Epithelial cell of prostate (primary cell): ENCODE measurements around the gene ITGAV.
A peak's percentile ranks its signal among the peaks of the same experiment; 100 is the strongest.
"Not testable (repeated sequence)": the region's sequence is repeated elsewhere in the genome, so short reads cannot be mapped to it uniquely, and the experiment has no call there.

Source experiments
- DNase-seq: peaks from one replicate; pipeline ENCODE4 v3.0.0-alpha.2; 2011; ENCODE audit warnings: low read depth, low spot score
- H3K27ac ChIP-seq: fragments of 450-650 bp; 2 replicates; pipeline ENCODE4 v1.5.1; 2017; ENCODE audit warnings: mild to moderate bottlenecking

ITGAV gene

DNA sequence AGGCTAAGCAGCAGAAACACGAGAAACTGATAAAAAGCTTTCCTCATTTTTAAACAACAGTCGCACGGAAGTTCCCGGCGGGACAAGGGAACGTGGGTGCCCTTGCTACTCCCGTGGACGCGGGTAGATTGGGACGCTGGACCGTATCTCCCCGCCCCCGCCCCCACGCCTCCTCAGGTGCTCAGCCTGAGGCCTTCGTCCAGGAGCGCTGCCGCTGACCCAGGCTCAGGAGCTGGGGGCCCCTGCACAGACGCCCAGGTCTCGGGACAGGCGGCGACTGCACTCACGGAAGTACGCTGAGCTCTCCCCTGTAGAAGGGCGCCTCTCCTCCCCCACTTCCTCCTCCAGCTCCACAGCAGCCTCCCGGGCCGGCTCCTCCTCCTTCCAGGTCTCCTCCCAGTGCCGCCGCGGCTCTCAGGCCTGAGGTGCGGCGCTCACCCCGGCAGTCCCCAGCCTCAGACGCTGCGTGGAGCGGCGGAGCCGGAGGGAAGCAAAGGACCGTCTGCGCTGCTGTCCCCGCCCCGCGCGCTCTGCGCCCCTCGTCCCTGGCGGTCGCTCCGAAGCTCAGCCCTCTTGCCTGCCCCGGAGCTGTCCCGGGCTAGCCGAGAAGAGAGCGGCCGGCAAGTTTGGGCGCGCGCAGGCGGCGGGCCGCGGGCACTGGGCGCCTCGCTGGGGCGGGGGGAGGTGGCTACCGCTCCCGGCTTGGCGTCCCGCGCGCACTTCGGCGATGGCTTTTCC is at the start of gene ITGAV:
Gene ITGAV, plus strand, starts transcription at position 445 of the 738 bp plus-strand sequence. Its CDS starts 283 bp downstream, at position 728.
- peak; percentile 64 for DNase-seq
- peak within 1 kb of the TSS; percentile 80 for H3K27ac ChIP-seq

DNA sequence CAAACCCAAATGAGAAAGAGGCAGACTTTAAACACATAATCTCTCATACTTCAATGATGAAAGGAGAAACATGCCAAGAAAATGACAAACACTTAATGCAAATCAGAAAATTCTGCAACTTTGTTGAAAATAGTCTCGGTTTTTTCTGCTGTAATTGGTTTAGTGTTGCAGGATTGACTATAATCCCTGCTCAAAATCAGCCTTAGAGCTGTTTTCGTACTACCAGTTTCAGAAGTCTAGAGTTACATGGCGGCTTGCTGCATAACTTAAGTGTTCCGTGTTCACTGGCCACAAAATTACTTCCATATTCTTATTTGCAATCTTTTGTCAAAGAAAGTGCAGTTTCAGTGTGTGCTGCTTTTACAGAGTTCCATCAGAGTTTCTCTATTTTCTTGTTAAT is 48.9 kb upstream of the ITGAV start:
- no peak for DNase-seq
- no peak overlapping the region for H3K27ac ChIP-seq

DNA sequence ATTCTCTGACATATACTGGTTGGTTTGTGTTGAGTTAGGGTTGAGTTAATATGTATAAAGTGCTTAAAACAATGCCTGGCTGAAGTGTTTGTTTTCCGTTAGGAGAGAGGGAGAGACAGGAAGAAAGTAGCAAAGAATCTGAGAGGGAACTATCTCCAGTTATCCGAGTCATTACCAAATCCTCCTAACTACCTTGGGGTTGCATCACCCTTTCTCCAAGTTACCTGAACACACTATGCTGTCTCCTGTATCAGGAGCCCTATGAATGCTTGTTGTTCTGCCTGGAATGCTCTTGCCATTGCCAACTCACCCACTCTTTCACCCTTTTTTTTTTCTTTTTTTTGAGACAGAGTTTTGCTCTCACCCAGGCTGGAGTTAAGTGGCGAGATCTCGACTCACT is 47.9 kb upstream of the ITGAV start:
- no peak for DNase-seq

DNA sequence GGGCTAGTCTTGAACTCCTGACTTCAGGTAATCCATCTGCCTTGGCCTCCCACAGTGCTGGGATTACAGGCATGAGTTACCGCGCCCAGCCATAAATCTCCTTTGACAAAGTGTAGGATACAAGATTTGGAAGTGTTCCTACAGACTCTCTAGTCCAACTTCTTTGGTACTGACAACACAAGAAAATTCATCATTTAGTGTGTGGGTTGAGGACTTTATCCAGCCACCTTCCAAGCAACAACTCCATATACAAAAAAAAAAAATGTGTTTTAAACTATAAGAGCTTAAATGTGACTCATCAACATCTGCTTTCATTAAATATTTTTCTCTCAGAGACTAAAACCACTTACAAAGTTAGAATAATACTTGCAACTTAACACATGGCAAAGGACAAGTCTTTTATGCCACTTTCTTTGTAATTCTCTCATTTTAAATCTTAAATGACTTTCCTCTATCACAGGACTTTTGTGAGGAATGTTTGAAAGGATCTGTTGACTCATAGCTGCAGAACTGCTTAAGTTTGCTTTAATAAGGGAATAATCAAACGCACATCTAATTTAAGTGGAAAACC is 46.2 kb upstream of the ITGAV start:
- no peak for DNase-seq
- peak overlapping the region; percentile 88 for H3K27ac ChIP-seq

More for the DNA sequence above, 47.9 kb upstream of the ITGAV start:
- H3K27ac ChIP-seq, result peak overlapping the region; percentile 88

DNA sequence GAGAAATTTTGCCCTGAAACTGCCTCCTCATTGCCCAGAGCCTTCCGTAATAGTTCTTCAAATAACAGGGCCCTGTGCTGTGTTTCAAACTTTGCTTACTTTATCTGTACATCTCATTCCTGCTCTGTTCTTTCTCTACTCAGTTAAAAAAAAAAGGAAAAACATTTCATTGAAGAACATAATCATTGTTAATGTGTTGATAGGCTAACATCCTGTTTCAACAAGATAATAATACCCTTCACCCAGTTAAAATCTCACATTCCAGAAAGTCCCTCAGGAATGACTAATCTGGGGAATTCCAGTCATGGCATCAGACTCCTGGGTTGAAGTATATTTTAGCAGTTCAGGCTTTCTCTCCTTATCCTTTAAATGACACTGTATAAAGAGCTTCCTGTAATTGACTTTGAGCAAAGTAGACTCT is 45.6 kb upstream of the ITGAV start:
- H3K27ac ChIP-seq, result peak overlapping the region; percentile 88
- peak; percentile 64 for DNase-seq

DNA sequence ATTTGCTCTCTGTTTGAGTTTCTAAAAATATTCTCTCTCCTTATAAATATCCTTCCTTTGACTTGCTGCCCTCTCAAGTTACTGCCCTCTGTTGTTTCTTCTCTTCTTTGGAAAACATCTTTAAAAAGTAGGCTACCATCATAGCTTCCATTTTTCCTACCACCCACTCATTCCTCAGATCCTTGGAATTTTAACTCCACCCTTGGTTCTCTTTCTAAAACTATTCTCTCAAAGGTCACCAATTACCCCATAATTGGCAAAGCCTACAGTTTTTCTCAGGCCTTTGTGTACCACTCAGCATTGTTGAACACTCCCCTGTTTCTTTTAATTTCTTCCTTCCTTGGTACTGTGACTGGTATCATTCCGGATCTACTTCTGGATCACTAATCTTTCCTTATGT is 43.0 kb upstream of the ITGAV start:
- no peak overlapping the region for H3K27ac ChIP-seq
- no peak for DNase-seq

DNA sequence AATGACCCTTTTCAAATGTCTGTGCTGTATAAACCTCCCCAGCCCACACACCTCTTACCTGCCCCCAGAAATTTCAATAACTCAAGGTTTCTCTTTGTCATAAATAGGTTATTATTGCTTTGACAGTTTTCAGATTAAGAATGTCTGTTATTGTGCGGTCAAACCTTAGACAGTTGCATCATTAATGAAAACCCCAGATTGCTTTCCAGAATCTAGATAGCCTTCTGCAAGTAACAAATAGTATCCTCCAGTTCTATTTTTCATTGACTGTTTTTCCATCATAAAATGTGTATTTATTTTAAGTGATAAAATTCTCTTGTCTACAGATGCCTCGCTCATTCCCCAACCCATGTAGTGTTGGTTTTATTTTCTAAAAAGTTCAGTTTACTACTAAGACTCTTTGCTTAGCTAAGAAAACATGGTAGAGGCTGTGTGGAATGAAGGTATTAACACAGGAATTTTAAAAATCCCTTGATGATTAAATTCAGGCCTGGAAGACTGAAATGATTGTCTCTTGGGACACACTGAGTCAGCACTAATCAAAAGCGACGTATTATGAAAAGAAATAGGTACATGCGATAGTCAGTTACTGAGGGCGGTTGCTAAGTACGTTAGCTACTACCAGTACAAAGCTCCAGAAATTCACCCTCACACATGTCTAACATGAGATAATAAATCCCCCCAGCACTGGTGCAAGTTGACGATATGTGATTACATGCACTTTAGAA is 38.4 kb upstream of the ITGAV start:
- H3K27ac ChIP-seq, result no peak overlapping the region
- DNase-seq, result no peak

DNA sequence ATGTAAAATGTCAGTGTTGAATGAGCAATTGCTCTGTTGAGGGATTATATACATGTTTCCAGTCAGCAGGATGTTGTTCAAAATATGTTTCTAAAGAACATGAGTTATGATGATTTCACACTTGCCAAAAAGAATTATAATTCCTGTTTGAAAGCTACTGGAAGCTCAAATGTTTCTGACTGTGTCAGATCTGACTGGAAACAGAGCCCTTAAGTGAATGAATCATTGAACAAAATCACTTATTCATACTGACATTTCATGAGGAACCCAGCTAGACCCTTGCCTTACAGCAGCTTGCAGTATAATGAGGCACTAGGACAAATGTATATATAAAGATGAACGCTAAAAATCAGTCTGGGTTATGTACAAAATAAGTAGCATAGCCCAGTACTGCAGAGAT is 35.4 kb upstream of the ITGAV start:
- no peak for DNase-seq
- H3K27ac ChIP-seq, result peak overlapping the region; percentile 25

DNA sequence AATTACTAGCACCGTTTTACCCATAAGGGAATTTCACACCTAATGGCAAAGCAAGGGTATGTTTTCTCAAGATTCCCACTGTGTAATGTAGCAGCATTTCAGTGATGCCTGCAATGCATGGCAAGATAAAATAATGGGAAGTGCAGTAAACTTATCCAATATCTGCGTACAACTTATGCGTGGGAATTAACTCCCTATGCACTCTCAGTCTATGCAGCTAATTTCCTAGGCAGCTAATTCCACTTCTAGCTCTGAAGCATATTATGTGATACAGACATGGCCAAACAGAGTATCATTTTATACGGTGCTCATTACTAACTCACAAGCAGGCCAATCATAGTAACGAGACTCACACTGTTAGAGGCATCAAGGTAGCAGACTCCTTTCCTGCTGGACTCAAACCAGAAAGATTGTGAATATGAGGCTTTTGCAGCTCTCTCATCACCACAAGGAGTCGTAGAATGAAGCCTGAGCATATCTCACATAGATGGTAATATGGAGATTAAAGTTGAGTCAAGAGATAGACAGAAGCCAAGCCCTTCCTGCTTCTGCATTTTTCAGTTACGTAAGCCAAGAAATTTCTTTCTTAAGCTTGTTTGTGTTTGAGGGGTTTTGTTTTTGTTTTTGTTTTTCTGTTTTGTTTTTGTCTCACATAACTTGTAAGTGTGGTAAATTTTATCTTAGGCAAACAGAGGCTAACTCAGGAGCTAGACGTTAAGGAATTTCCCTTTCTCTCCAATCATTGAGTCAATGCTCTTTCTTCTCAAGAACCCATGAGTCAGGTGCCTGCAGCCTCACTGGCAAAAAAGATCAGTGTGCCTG is 34.8 kb upstream of the ITGAV start:
- DNase-seq, result no peak
- peak overlapping the region; percentile 25 for H3K27ac ChIP-seq

DNA sequence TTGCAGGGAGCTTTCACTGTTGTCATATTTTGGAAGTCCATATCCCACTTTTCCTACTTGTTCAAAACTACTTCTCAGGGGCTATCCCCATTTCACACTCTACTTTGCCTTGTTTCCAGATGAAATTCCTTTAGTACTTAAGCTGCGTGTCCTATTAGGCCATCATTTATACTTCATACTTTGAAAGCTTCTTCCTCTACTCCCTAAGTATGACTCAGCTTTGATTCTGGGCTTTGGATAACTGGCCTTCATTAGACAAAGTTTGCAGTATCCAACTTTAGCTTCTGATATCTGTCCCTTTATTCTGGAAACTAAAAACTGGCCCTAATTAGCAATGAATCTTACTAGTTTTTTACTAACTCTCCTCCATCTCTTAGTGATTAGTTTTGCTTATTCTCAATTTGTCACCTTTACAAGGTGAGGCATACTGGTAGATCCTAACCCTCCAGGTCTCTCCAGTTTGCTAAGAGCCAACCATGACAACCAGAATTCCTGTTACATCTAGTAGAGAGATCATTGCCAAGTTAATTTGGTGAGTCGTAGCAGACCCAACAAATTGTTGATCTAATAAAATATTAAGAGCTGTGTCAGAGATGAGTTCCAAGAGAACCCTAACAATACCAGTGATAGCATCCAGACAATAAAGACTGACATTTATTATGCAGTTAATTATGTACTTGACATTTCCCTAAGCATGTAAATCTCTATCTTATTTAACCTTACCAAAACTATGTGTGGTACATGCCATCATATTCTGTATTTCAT is 31.2 kb upstream of the ITGAV start:
- DNase-seq, result no peak

DNA sequence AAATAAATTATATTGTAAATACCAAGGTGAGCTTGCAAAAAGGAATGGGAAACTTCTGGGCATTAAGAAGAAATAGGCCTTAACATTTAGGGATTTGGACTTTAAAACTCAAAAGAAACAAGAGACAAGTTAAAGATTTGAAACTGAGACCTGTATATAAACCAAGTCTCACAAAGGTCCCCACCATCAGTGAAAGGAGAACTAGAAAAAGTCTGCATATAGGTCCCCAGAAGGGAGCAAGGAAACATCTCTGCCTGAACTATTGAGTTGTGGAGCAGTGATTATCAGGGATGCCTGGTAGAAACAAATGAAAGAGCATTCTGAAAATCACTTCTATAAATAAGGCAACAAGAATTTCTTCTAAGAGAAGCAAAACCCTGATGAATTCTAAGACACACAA is 30.5 kb upstream of the ITGAV start:
- DNase-seq, result no peak
- H3K27ac ChIP-seq, result no peak overlapping the region

More for the DNA sequence above, 31.2 kb upstream of the ITGAV start:
- H3K27ac ChIP-seq, result no peak overlapping the region

DNA sequence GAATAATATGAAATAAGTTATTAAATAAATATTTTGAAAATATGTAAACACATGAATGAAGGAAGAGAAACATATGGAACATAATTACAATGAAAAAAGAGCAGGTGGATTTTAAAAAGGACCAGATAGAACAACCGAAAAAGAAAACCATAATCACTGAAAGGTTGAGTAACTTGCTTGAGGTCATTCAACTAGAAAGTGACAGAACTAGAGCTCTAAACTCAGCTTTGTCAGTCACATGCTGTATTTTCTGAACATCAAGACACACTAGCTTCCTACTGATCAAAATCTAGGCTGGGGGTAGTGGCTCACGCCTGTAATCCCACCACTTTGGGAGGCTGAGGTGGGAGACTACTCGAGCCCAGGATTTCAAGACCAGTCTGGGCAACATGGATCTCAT is 30.0 kb upstream of the ITGAV start:
- no peak for DNase-seq
- no peak overlapping the region for H3K27ac ChIP-seq

DNA sequence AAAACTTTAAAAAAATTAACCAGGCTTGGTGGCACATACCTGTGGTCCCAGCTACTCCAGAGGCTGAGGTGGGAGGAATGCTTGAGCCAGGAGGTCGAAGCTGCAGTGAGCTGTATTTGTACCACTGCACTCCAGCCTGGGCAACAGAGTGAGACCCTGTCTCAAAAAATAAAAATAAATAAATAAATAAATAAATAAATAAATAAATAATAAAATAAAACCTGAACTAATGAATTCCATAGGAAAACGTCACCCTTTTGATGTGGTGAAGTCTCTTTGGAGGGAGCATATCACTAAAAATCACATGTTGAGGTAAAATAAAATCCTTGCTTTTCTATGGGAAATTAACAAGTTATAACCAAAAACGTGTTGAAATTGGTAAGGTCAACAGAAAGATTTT is 29.6 kb upstream of the ITGAV start:
- H3K27ac ChIP-seq, result no peak overlapping the region
- DNase-seq, result no peak

DNA sequence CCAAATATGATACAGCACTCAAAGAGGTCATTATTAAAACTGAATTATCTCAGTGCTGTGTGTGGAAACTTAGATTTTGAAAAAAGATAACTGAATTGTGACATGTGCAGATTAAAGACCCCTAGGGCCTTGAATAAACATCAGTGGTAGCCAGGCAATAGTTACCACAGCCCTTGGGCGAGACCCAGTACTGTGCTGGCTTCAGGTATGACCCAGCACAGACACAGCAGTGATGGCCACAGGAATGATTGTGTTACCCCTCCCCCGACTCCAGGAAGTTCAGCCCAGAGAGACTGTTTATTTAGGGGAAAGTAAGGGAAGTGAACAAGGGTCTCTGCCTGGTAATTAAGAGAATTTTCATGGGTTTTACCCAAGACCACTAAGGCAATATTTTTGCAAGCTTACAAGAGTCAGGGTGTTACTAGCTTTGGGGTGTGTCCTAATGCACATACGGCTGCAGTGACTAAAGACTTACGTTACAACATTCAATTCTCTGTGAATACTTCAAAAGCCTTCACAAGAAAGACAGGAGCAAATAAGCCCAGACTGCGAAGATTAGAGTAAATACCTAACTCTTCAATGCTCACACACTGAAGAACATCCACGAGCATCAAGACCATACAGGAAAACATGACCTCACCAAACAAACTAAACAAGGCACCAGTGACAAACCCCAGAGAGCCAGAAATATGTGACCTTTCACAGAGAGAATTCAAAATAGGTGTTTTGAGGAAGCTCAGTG is 28.2 kb upstream of the ITGAV start:
- no peak for DNase-seq
- H3K27ac ChIP-seq, result no peak overlapping the region

DNA sequence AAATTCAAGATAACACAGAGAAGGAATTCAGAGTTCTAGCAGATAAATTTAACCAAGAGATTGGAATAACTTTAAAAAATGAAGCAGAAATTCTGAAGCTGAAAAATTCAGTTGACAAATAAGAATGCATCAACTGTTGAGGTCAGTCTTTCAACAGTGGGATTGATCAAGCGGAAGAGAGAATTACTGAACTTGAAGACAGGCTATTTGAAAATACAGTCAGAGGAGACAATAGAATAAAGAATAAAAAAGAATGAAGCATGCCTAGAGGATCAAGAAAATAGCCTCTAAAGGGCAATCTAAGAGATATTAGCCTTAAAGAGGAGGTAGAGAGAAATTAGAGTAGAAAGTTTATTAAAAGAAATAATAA is 27.7 kb upstream of the ITGAV start:
- no peak for DNase-seq
- H3K27ac ChIP-seq, result no peak overlapping the region

DNA sequence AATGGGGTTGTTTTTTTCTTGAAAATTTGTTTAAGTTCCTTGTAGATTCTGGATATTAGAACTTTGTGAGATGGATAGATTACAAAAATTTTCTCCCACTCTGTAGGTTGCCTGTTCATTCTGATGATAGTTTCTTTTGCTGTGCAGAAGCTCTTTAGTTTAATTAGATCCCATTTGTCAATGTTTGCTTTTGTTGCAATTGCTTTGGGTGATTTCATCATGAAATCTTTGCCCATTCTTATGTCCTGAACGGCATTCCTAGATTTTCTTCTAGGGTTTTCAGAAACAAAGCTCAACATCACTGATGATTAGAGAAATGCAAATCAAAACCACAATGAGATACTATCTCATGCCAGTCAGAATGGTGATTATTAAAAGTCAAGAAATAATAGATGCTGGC is 21.3 kb upstream of the ITGAV start:
- peak overlapping the region; percentile 37 for H3K27ac ChIP-seq
- not testable (repeated sequence) for DNase-seq

DNA sequence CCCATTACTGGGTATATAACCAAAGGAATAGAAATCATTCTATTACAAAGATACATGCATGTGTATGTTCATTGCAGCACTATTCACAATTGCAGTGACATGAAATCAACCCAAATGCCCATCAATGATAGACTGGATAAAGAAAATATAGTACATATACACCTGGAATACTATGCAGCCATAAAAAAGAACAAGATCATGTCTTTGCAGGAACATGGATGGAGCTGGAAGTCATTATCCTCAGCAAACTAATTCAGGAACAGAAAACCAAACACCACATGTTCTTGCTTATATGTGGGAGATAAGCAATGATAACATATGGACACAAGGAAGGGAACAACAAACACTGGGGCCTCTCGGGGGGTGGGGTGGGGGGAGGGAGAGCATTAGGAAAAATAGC is 20.7 kb upstream of the ITGAV start:
- DNase-seq, result not testable (repeated sequence)
- H3K27ac ChIP-seq, result peak overlapping the region; percentile 37

DNA sequence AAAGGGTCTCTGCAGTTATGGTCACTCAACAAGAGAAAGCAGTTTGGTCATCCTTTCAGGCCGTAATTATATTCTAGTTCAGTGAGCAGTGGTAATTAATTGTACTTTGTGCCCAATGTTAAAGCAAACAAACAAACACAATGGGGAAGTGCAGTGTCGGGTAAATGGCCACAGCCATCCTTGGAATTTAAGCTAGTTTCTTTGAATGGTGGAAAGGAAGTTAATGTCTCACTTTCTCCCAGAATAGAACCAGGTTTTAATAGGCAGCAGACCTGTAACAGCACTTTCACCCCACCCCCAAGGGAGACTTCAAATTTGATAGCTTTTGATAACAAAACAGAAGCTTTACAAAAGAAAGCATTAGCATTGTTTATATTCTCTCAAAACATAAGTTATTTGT is 20.0 kb upstream of the ITGAV start:
- DNase-seq, result no peak
- H3K27ac ChIP-seq, result peak overlapping the region; percentile 31

DNA sequence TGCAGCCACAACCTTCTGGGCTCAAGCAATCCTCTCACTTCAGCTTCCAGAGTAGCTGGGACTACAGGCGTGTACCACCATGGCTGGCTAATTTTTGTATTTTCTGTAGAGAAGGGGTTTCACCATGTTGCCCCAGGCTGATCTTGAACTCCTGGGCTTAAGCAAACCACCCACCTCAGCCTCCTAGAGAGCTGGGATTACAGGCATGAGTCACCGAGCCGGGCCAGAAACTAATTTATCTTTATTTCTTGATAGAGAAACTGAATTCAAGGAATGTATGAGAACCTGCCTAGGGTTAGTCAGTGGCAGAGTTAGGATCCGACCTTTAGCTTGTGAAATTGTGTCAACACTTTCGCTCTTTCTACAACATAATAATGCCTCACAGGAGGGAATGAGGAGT is 19.3 kb upstream of the ITGAV start:
- peak overlapping the region; percentile 31 for H3K27ac ChIP-seq
- peak; percentile 61 for DNase-seq
